ENCODE data around the gene PCK2.

- TF ChIP-seq RARB (CRISPR knock-in tag; IDR thresholded peaks at IDR 0.05) = no peak
- no peak for TF ChIP-seq ZFP30 (CRISPR knock-in tag; IDR thresholded peaks at IDR 0.05)
- TF ChIP-seq, protein P1, sequence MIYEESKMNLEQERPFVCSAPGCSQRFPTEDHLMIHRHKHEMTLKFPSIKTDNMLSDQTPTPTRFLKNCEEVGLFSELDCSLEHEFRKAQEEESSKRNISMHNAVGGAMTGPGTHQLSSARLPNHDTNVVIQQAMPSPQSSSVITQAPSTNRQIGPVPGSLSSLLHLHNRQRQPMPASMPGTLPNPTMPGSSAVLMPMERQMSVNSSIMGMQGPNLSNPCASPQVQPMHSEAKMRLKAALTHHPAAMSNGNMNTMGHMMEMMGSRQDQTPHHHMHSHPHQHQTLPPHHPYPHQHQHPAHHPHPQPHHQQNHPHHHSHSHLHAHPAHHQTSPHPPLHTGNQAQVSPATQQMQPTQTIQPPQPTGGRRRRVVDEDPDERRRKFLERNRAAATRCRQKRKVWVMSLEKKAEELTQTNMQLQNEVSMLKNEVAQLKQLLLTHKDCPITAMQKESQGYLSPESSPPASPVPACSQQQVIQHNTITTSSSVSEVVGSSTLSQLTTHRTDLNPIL (CRISPR knock-in tag; IDR thresholded peaks at IDR 0.05; ENCODE audit: low read depth) = no peak
- TF ChIP-seq ZNF8 (CRISPR knock-in tag; IDR thresholded peaks at IDR 0.05) = no peak
- no peak for TF ChIP-seq BACH2 (CRISPR knock-in tag; IDR thresholded peaks at IDR 0.05; ENCODE audit: borderline replicate concordance)
- no peak for TF ChIP-seq POU6F1 (CRISPR knock-in tag; IDR thresholded peaks at IDR 0.05; ENCODE audit: borderline replicate concordance, low read depth)
- no peak for TF ChIP-seq ZNF565 (CRISPR knock-in tag; conservative IDR thresholded peaks at IDR 0.05; ENCODE audit: low read depth)
- TF ChIP-seq ZFP3 (CRISPR knock-in tag; IDR thresholded peaks at IDR 0.05) = no peak
- TF ChIP-seq, protein P2, sequence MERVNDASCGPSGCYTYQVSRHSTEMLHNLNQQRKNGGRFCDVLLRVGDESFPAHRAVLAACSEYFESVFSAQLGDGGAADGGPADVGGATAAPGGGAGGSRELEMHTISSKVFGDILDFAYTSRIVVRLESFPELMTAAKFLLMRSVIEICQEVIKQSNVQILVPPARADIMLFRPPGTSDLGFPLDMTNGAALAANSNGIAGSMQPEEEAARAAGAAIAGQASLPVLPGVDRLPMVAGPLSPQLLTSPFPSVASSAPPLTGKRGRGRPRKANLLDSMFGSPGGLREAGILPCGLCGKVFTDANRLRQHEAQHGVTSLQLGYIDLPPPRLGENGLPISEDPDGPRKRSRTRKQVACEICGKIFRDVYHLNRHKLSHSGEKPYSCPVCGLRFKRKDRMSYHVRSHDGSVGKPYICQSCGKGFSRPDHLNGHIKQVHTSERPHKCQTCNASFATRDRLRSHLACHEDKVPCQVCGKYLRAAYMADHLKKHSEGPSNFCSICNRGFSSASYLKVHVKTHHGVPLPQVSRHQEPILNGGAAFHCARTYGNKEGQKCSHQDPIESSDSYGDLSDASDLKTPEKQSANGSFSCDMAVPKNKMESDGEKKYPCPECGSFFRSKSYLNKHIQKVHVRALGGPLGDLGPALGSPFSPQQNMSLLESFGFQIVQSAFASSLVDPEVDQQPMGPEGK (CRISPR knock-in tag; IDR thresholded peaks at IDR 0.05; ENCODE audit: borderline replicate concordance) = no peak
- TF ChIP-seq ESRRG (CRISPR knock-in tag; IDR thresholded peaks at IDR 0.05) = no peak
- no peak for TF ChIP-seq OSR1 (CRISPR knock-in tag; IDR thresholded peaks at IDR 0.05)
- no peak for TF ChIP-seq SNAI2 (CRISPR knock-in tag; IDR thresholded peaks at IDR 0.05)
- TF ChIP-seq ISL1 (CRISPR knock-in tag; IDR thresholded peaks at IDR 0.05) = no peak
Observed at GRCh38 chr14:24057867-24058259, 36.2 kb upstream of the PCK2 start.

Data from SK-N-SH treated with all-trans-retinoic acid at 6 μM for 48 hours (cell line).